Chondrocyte (in vitro differentiated cells): Measurements from ENCODE around the gene RPL41. TPM values are rescaled to one million over a fixed set of nuclear protein-coding genes. Genes with fewer than 3 reads are reported as not detected.

Experiments used
- DNase-seq: peaks from one replicate; pipeline ENCODE4 v3.0.0; 2021; ENCODE audit warnings: mixed read lengths, low spot score
- H3K27ac Mint-ChIP-seq: one replicate; pipeline ENCODE4 v1.8.0; 2021; ENCODE audit warnings: mild to moderate bottlenecking, moderate library complexity, mixed read lengths; ENCODE audit not compliant: unreplicated experiment
- H3K27me3 Mint-ChIP-seq: 2 replicates; pipeline ENCODE4 v1.8.0; 2021; ENCODE audit warnings: low read depth, mixed read lengths
- H3K36me3 Mint-ChIP-seq: 2 replicates; pipeline ENCODE4 v1.8.0; 2021; ENCODE audit warnings: low read depth, mixed read lengths
- H3K4me1 Mint-ChIP-seq: 2 replicates; pipeline ENCODE4 v1.8.0; 2021; ENCODE audit warnings: low read depth, mild to moderate bottlenecking, mixed read lengths
- H3K4me3 Mint-ChIP-seq: one replicate; pipeline ENCODE4 v1.8.0; 2021; ENCODE audit warnings: mild to moderate bottlenecking, moderate library complexity, mixed read lengths; ENCODE audit not compliant: unreplicated experiment
- H3K9me3 Mint-ChIP-seq: 2 replicates; pipeline ENCODE4 v1.8.0; 2021; ENCODE audit warnings: low read depth, mixed read lengths
- CTCF ChIP-seq: fragments of 200-600 bp; sonication (generic); IDR thresholded peaks from 2 replicates; pipeline ENCODE4 v1.5.0; 2021; ENCODE audit warnings: antibody characterized with exemption, mild to moderate bottlenecking, moderate library complexity
- total RNA-seq: library from RNA; stranded (reverse); gene quantifications from 3 replicates; pipeline ENCODE4 v1.2.1, GENCODE V29; 2021

Gene RPL41
- total RNA-seq, 1 donor from 2014 or later: 2,631 TPM

GRCh38 chr12:56143870-56144269, 27.4 kb downstream of the RPL41 start:
- TF ChIP-seq CTCF: no peak
- H3K36me3 Mint-ChIP-seq: peaks cover 39% of the 10 kb centered on the region
- no peak overlapping the region for H3K27ac Mint-ChIP-seq
- peaks cover 11% of the 10 kb centered on the region for H3K4me1 Mint-ChIP-seq
- H3K4me3 Mint-ChIP-seq: no peak overlapping the region
- H3K27me3 Mint-ChIP-seq: no peaks in the 10 kb centered on the region
- H3K9me3 Mint-ChIP-seq: no peaks in the 10 kb centered on the region
- peak; percentile 46 for DNase-seq

- peaks cover 35% of the 10 kb centered on the region for H3K36me3 Mint-ChIP-seq
- peaks cover 13% of the 10 kb centered on the region for H3K4me1 Mint-ChIP-seq
- no peaks in the 10 kb centered on the region for H3K9me3 Mint-ChIP-seq
- H3K27ac Mint-ChIP-seq: no peak overlapping the region
- DNase-seq: no peak
- H3K4me3 Mint-ChIP-seq: no peak overlapping the region
- H3K27me3 Mint-ChIP-seq: no peaks in the 10 kb centered on the region
- TF ChIP-seq CTCF: no peak
Observed at GRCh38 chr12:56145217-56145616, 28.8 kb downstream of the RPL41 start.

GRCh38 chr12:56146492-56147460, 30.3 kb downstream of the RPL41 start:
- Mint-ChIP-seq H3K27me3 (no peaks in the 10 kb centered on the region), H3K36me3 (peaks cover 24% of the 10 kb centered on the region), H3K27ac (peak overlapping the region; percentile 76), H3K4me1 (peaks cover 27% of the 10 kb centered on the region), H3K4me3 (no peak overlapping the region), H3K9me3 (no peaks in the 10 kb centered on the region)
- TF ChIP-seq CTCF: no peak
- DNase-seq: no peak

- no peaks in the 10 kb centered on the region for H3K27me3 Mint-ChIP-seq
- peak overlapping the region; percentile 58 for H3K27ac Mint-ChIP-seq
- H3K9me3 Mint-ChIP-seq: no peaks in the 10 kb centered on the region
- peak overlapping the region; percentile 26 for H3K4me3 Mint-ChIP-seq
- H3K36me3 Mint-ChIP-seq: peaks cover 2% of the 10 kb centered on the region
- H3K4me1 Mint-ChIP-seq: peaks cover 47% of the 10 kb centered on the region
- TF ChIP-seq CTCF: no peak
- DNase-seq: no peak
Observed at GRCh38 chr12:56150563-56150962, 34.1 kb downstream of the RPL41 start.

- no peaks in the 10 kb centered on the region for H3K27me3 Mint-ChIP-seq
- H3K36me3 Mint-ChIP-seq: peaks cover 3% of the 10 kb centered on the region
- peak overlapping the region; percentile 95 for H3K27ac Mint-ChIP-seq
- DNase-seq: peak; percentile 84
- peak; percentile 69 for TF ChIP-seq CTCF
- no peaks in the 10 kb centered on the region for H3K9me3 Mint-ChIP-seq
- H3K4me3 Mint-ChIP-seq: peak overlapping the region; percentile 87
- H3K4me1 Mint-ChIP-seq: peaks cover 40% of the 10 kb centered on the region
Observed at GRCh38 chr12:56151672-56152131, 35.3 kb downstream of the RPL41 start.
